ENCODE measurements around the gene CPEB3. TPM values are rescaled to one million over a fixed set of nuclear protein-coding genes. Genes with fewer than 3 reads are reported as not detected.
"Not testable (repeated sequence)": the region's sequence is repeated elsewhere in the genome, so short reads cannot be mapped to it uniquely, and the experiment has no call there.

CPEB3 gene
- total and polyA plus RNA-seq, 9 of the 15 experiments (the other 6 are each of a cell fraction or from before 2014, with no cell fraction given) = 0.15 to 1.2 (median 0.51) TPM

- H2AFZ ChIP-seq (ENCODE audit: low read depth, low read length) = not testable (repeated sequence)
Observed at GRCh38 chr10:92025340-92025739, 265.5 kb downstream of the CPEB3 start.

More at GRCh38 chr10:92025340-92025739, 265.5 kb downstream of the CPEB3 start:
- POLR2A ChIA-PET = interaction anchor here (0.6 to 0.7 kb wide), 3 partner anchors 13 to 263 kb away, joined by 3 read pairs; no protein-coding TSS in a partner anchor
- H4K20me1 ChIP-seq (replicated peaks; ENCODE audit: control insufficient read depth, insufficient read depth, low read length); H3K79me2 ChIP-seq (ENCODE audit: control insufficient read depth, insufficient read depth, low read length); H3K9me1 ChIP-seq (ENCODE audit: control insufficient read depth, insufficient read depth, low read length); H3K9me3 ChIP-seq (replicated peaks; ENCODE audit: control insufficient read depth, insufficient read depth, low read depth, low read length); H3K4me3 ChIP-seq; H3K4me2 ChIP-seq (ENCODE audit: insufficient read depth, low read length); ATAC-seq; CTCF ChIA-PET (ENCODE audit: low intra/inter-chr PET ratio); H3K27me3 ChIP-seq (ENCODE audit: control insufficient read depth in 2 of 2, insufficient read depth in 2 of 2, low read length in 2 of 2); H3K27ac ChIP-seq (ENCODE audit: extremely low read depth, low read depth, low read length); BruUV-seq (replicated peaks); in situ Hi-C loops (cut with MboI); FAIRE-seq; H3K9ac ChIP-seq (ENCODE audit: insufficient read depth in 1 of 2, low read depth in 2 of 2, low read length in 2 of 2); intact Hi-C loops (cut with micrococcal nuclease); TF ChIP-seq ATF3 (CRISPR knock-in tag; conservative IDR thresholded peaks at IDR 0.05): not testable (repeated sequence)
- 81% methylated on average over 3 of the region's 3 CpGs for WGBS (ENCODE audit: insufficient coverage, low coverage, missing lambda C conversion rate)
- TF ChIP-seq KDM1A (IDR thresholded peaks at IDR 0.05) = peak in 1 of 2 experiments; percentile 11; a peak in 1 of 4 replicates
- 0 out of 2 replicates have a peak, but pooled peaks have one; percentile 11 for TF ChIP-seq ARID1B (IDR thresholded peaks at IDR 0.05)
- peak; percentile 68 for TF ChIP-seq FOSL1 (tag; conservative IDR thresholded peaks at IDR 0.05)
- peak; percentile 20; the same call in 1 of the 2 replicates for TF ChIP-seq JUND (IDR thresholded peaks at IDR 0.05; ENCODE audit: borderline replicate concordance, low read depth, low read length)
- 0 out of 3 replicates have a peak, but pooled peaks have one; percentile 9 for TF ChIP-seq JUND (tag; IDR thresholded peaks at IDR 0.05; ENCODE audit: borderline replicate concordance, low read depth, low read length)
- TF ChIP-seq TFAP4 (CRISPR knock-in tag; IDR thresholded peaks at IDR 0.05; ENCODE audit: borderline replicate concordance) = peak; percentile 82
- TF ChIP-seq ADNP (tag; IDR thresholded peaks at IDR 0.05) = peak; percentile 50; the same call in 1 of the 2 replicates
- TF ChIP-seq ATF3 (IDR thresholded peaks at IDR 0.05) = peak; percentile 70
- peak in 1 of 3 experiments; percentile 12 for TF ChIP-seq YY1 (IDR thresholded peaks at IDR 0.05; ENCODE audit: borderline replicate concordance in 1 of 3, control insufficient read depth in 1 of 3, extremely low read depth in 1 of 3, insufficient read depth in 3 of 3, insufficient read length in 1 of 3, insufficient replicate concordance in 2 of 3, low read depth in 1 of 3, low read length in 2 of 3)
- TF ChIP-seq EGR1 (conservative IDR thresholded peaks at IDR 0.05) = peak; percentile 52
- TF ChIP-seq ZNF384 (IDR thresholded peaks at IDR 0.05; ENCODE audit: low read depth, low read length) = 0 out of 2 replicates have a peak, but pooled peaks have one; percentile 57
- TF ChIP-seq DACH1 (IDR thresholded peaks at IDR 0.05; ENCODE audit: partially characterized antibody) = peak; percentile 28
- Histone ChIP-seq H3K36me3 (ENCODE audit: control insufficient read depth, insufficient read depth, low read length) (peaks cover 79% of the 10 kb centered on the region), H3K4me1 (replicated peaks in 1 of 2; ENCODE audit: control insufficient read depth in 2 of 2, insufficient read depth in 2 of 2, low read length in 2 of 2) (peaks cover 0 to 11% of the 10 kb centered on the region in 2 experiments; a peak in 3 of 5 replicates)
- peak in 1 of 4 experiments; percentile 20 for DNase-seq (ENCODE audit: extremely low read depth in 1 of 4, low spot score in 3 of 4)

Data from K562 (cell line).